Measurements from ENCODE around the gene CLASRP. TPM values are rescaled to one million over a fixed set of nuclear protein-coding genes. Genes with fewer than 3 reads are reported as not detected.

The CLASRP gene
- total RNA-seq, 2 experiments from 2014 or later, result 89.9 to 94.2 TPM

DNA sequence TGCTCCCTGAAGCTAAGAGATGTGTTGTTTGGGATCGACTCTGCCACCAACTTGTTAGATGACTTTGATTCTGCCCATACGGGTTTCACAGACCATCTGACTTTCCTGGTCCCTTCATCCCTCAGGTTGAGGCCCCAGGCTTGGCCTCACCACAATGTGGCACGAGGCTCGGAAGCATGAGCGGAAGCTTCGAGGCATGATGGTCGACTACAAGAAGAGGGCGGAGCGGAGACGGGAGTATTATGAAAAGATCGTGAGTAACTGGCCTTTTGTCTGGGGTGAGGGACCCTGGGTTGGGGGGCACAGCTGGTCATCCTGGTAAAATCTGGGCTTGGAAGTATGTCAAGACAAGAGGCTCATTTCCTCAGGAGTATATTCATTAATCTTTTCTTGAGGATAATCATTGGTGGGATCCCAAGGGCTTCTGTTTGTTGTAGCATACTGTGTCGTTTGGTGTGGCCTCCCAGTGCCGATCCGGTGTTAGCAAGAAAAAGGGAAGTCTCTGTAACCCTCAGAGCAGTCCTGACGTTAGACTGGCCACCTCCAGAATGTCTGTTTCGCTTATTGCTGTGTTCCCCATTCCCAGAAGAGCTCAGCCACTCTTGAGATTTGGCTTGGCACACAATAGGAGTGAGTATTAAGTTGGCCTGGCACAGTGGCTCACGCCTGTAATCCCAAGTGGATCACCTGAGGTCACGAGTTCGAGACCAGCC is 1.4 kb downstream of the CLASRP start:
- peak overlapping the region; percentile 40 for H3K27ac Mint-ChIP-seq
- no peak for DNase-seq
- H3K36me3 Mint-ChIP-seq, result peaks cover 29% of the 10 kb centered on the region
- H3K4me3 Mint-ChIP-seq, result peak overlapping the region; percentile 94
- H3K9me3 Mint-ChIP-seq, result no peaks in the 10 kb centered on the region
- H3K27me3 Mint-ChIP-seq, result no peaks in the 10 kb centered on the region
- peaks cover 28% of the 10 kb centered on the region for H3K4me1 Mint-ChIP-seq

DNA sequence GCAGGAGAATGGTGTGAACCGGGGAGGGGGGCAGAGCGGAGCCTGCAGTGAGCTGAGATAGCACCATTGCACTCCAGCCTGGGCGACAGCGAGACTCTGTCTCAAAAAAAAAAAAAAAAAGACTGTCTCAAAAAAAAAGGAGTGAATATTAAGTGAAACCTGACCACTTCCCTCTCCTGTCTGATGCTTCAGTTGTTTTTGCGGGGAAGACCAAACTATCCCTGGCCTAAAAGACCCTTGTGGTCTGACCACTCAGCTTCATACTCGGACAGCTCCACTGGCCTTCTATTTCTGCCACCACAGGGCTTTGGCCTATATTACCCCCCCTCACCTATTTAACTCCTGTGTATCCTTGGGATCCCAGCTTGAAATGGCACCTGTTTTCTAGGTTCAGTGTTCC is 2.3 kb downstream of the CLASRP start:
- no peak for DNase-seq
- Mint-ChIP-seq H3K36me3 (peaks cover 30% of the 10 kb centered on the region), H3K4me1 (peaks cover 36% of the 10 kb centered on the region), H3K4me3 (peak overlapping the region; percentile 27), H3K9me3 (no peaks in the 10 kb centered on the region), H3K27ac (no peak overlapping the region), H3K27me3 (no peaks in the 10 kb centered on the region)

GRCh38 chr19:45045671-45046353 is 7.0 kb downstream of the CLASRP start:
- Mint-ChIP-seq H3K36me3 (peaks cover 25% of the 10 kb centered on the region), H3K27me3 (no peaks in the 10 kb centered on the region), H3K4me1 (peaks cover 40% of the 10 kb centered on the region)

GRCh38 chr19:45046355-45046754 is 7.5 kb downstream of the CLASRP start:
- no peak overlapping the region for H3K4me3 Mint-ChIP-seq
- H3K27me3 Mint-ChIP-seq, result no peaks in the 10 kb centered on the region
- H3K9me3 Mint-ChIP-seq, result no peaks in the 10 kb centered on the region
- H3K36me3 Mint-ChIP-seq, result peaks cover 22% of the 10 kb centered on the region
- H3K27ac Mint-ChIP-seq, result peak overlapping the region; percentile 20
- DNase-seq, result no peak
- H3K4me1 Mint-ChIP-seq, result peaks cover 37% of the 10 kb centered on the region

More at GRCh38 chr19:45045671-45046353, 7.0 kb downstream of the CLASRP start:
- Mint-ChIP-seq H3K4me3 (no peak overlapping the region), H3K9me3 (no peaks in the 10 kb centered on the region), H3K27ac (peak overlapping the region; percentile 48)
- no peak for DNase-seq

GRCh38 chr19:45047188-45047797 is 8.4 kb downstream of the CLASRP start:
- H3K4me1 Mint-ChIP-seq, result peaks cover 31% of the 10 kb centered on the region
- DNase-seq, result no peak
- H3K36me3 Mint-ChIP-seq, result peaks cover 18% of the 10 kb centered on the region
- H3K27ac Mint-ChIP-seq, result peak overlapping the region; percentile 47
- H3K9me3 Mint-ChIP-seq, result no peaks in the 10 kb centered on the region
- H3K4me3 Mint-ChIP-seq, result peak overlapping the region; percentile 40
- no peaks in the 10 kb centered on the region for H3K27me3 Mint-ChIP-seq

GRCh38 chr19:45049073-45049736 is 10.4 kb downstream of the CLASRP start:
- Mint-ChIP-seq H3K27me3 (no peaks in the 10 kb centered on the region), H3K36me3 (peaks cover 26% of the 10 kb centered on the region), H3K9me3 (no peaks in the 10 kb centered on the region), H3K4me1 (peaks cover 31% of the 10 kb centered on the region), H3K27ac (peak overlapping the region; percentile 58), H3K4me3 (no peak overlapping the region)
- DNase-seq, result no peak

GRCh38 chr19:45050036-45050435 is 11.2 kb downstream of the CLASRP start:
- Mint-ChIP-seq H3K9me3 (no peaks in the 10 kb centered on the region), H3K4me1 (peaks cover 31% of the 10 kb centered on the region), H3K4me3 (no peak overlapping the region), H3K27ac (peak overlapping the region; percentile 58), H3K36me3 (peaks cover 26% of the 10 kb centered on the region), H3K27me3 (no peaks in the 10 kb centered on the region)
- DNase-seq, result no peak

- Mint-ChIP-seq H3K27ac (peak overlapping the region; percentile 78), H3K9me3 (no peaks in the 10 kb centered on the region), H3K4me1 (peaks cover 15% of the 10 kb centered on the region), H3K4me3 (no peak overlapping the region), H3K36me3 (peaks cover 16% of the 10 kb centered on the region), H3K27me3 (no peaks in the 10 kb centered on the region)
- DNase-seq, result no peak
Measured at GRCh38 chr19:45051929-45052579, 13.2 kb downstream of the CLASRP start.

GRCh38 chr19:45056831-45057230 is 18.0 kb downstream of the CLASRP start:
- Mint-ChIP-seq H3K4me1 (peaks cover 5% of the 10 kb centered on the region), H3K27ac (peak overlapping the region; percentile 25), H3K9me3 (no peaks in the 10 kb centered on the region), H3K36me3 (peaks cover 31% of the 10 kb centered on the region), H3K4me3 (no peak overlapping the region), H3K27me3 (no peaks in the 10 kb centered on the region)
- no peak for DNase-seq

- Mint-ChIP-seq H3K4me3 (no peak overlapping the region), H3K36me3 (peaks cover 26% of the 10 kb centered on the region), H3K27me3 (no peaks in the 10 kb centered on the region), H3K4me1 (peaks cover 2% of the 10 kb centered on the region), H3K27ac (no peak overlapping the region), H3K9me3 (no peaks in the 10 kb centered on the region)
- DNase-seq, result no peak
Measured at GRCh38 chr19:45057444-45057843, 18.6 kb downstream of the CLASRP start.

DNA sequence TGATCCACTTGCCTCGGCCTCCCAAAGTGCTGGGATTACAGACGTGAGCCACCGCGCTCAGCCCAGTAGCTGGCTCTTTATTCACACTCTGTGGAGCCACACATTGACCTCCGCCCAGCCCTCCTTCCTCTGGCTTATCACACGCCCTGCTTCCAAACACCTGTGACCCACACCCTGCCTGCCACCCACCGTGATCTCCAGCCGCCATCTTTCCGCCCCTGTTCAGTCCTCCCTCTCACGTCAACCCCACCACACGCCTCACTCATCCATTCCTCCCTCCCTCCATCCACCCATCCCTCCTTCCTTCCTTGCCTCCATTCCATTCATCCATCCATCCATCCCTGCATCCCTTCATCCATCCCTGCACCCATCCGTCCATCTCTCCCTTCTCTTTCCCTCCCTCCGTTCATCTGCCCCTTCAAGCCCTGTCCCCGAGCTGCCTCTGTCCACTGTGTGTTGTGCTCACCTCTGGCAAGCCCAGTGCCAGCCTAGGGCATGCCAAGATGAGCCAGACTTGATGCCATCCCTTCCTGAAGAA is 19.8 kb downstream of the CLASRP start:
- Mint-ChIP-seq H3K4me3 (no peak overlapping the region), H3K36me3 (peaks cover 24% of the 10 kb centered on the region), H3K4me1 (peaks cover 2% of the 10 kb centered on the region), H3K27ac (peak overlapping the region; percentile 61), H3K27me3 (no peaks in the 10 kb centered on the region), H3K9me3 (no peaks in the 10 kb centered on the region)
- DNase-seq, result no peak

DNA sequence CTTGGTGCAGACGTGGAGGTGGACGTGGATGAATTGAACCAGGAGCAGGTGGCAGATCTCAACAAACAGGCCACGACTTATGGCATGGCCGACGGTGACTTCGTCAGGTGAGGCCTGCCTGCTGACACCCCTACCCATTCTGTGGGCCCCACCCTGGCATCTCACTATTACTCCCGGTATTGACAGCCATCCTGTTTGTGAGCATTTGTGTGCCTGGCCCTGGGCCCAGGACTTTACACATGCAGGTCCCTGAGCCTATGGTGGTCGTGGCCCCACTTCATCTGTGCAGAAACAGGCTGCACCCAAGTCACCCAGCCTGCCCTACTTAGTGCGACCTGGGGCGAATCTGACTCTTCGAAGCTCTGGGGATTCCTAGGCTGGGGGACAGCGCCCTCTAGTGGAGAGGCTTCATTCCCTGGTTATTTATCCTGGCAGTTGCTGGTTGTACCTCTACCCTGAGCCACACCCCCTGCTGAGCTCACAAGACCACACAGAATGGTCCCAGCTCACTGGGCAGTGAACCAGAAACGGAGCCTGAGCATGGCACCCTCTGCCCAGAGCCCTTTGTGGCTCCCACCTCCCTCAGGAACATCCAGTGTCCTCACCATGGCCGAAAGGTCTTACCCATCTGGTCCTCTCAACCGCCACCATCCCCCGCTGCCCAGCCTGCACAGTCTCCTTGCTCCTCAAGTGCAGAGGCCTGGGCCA is 20.6 kb downstream of the CLASRP start:
- H3K36me3 Mint-ChIP-seq, result peaks cover 23% of the 10 kb centered on the region
- H3K27me3 Mint-ChIP-seq, result no peaks in the 10 kb centered on the region
- H3K9me3 Mint-ChIP-seq, result no peaks in the 10 kb centered on the region
- no peak overlapping the region for H3K4me3 Mint-ChIP-seq
- no peak overlapping the region for H3K27ac Mint-ChIP-seq
- DNase-seq, result peak; percentile 77
- H3K4me1 Mint-ChIP-seq, result peaks cover 2% of the 10 kb centered on the region

GRCh38 chr19:45061965-45062364 is 23.1 kb downstream of the CLASRP start:
- Mint-ChIP-seq H3K4me1 (peaks cover 2% of the 10 kb centered on the region), H3K27ac (no peak overlapping the region), H3K4me3 (no peak overlapping the region), H3K27me3 (no peaks in the 10 kb centered on the region), H3K9me3 (no peaks in the 10 kb centered on the region), H3K36me3 (peaks cover 26% of the 10 kb centered on the region)
- DNase-seq, result no peak
